Measurements from ENCODE around the gene LBHD2. TPM values are rescaled to one million over a fixed set of nuclear protein-coding genes. Genes with fewer than 3 reads are reported as not detected.

The LBHD2 gene
- total RNA-seq, 2 experiments from 2014 or later, result not detected

DNA sequence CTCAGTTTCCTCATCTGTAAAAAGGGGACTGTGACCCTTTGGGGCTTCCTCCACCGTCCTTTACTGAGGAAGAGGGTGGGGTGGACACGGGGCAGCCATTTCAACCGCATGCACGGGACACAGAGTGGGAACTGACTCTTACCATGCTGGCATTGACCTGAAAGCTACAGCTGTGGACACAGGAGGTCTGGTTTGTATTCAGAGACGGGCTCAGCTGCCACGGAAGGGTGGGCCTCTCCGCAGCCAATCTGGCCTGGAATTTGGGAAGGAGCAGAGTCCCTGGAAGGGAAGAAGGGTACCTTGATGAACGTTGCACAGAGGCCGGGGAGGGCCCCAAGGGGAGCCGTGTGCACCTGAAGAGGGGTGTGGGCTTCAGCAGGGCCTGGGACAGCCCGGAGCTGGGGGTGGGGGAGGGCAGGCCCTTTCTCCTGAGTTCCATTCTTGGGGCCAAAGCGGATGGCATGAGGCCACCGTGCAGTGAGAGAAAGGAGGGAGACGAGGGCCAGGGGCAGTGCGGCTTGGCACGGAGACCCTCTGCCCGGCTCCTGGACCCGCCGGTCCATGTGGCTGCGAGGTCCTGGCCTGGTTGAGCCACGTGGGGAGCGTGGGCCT, 53.8 kb downstream of the LBHD2 start:
- no peak for DNase-seq
- no peaks in the 10 kb centered on the region for H3K4me1 Mint-ChIP-seq
- no peaks in the 10 kb centered on the region for H3K9me3 Mint-ChIP-seq
- ATAC-seq (ENCODE audit: low read depth), result no peak
- H3K27me3 Mint-ChIP-seq, result peaks cover 4% of the 10 kb centered on the region
- H3K27ac Mint-ChIP-seq, result no peak overlapping the region
- no peaks in the 10 kb centered on the region for H3K36me3 Mint-ChIP-seq
- POLR2A ChIA-PET, result no interaction called here
- no peak overlapping the region for H3K4me3 Mint-ChIP-seq

DNA sequence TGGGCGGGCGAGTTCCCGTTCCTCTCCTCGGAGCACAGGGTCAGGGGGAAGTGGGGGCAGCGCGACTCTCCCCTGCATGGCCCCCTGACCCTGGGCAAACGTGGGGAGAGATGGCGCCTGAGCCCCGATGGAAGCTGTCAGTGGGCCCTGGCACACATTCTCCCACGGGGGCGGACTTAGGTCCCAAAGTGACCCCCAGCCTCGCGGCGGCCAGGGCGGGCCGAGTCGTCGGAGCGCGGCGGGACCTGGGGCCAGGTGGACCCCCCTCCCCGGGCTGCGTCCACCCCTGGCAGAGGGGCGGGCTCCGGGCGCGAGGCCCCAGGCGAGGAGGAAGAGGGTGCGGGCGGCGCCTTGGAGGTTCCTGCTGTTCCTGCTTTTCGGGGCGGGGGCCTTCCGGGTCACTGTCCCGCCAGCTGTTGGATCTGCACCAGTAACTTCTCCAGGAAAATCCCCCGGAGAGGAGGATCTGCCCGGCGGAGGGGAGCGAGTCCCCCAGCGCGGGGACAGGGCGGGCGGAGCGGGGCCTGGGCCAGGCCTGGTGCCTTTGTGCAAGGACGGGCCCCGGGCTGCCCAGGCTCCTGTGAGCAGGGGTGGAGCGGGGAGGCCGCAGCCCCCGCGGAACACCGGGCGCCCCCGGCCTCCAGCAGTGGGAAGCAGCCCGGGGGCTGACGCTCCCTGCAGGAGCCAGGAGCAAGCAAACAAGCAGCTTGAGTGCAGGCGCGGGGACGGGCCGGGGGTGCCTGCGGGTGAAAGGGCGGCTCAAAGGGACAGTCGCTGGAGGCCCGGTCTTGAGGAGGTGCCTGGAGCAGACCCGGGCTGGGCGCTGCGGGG, 54.5 kb downstream of the LBHD2 start:
- peaks cover 4% of the 10 kb centered on the region for H3K27me3 Mint-ChIP-seq
- H3K36me3 Mint-ChIP-seq, result no peaks in the 10 kb centered on the region
- DNase-seq (no peak), ATAC-seq (ENCODE audit: low read depth) (no peak)
- H3K4me1 Mint-ChIP-seq, result no peaks in the 10 kb centered on the region
- no peak overlapping the region for H3K4me3 Mint-ChIP-seq
- H3K27ac Mint-ChIP-seq, result no peak overlapping the region
- no peaks in the 10 kb centered on the region for H3K9me3 Mint-ChIP-seq
- POLR2A ChIA-PET, result no interaction called here

DNA sequence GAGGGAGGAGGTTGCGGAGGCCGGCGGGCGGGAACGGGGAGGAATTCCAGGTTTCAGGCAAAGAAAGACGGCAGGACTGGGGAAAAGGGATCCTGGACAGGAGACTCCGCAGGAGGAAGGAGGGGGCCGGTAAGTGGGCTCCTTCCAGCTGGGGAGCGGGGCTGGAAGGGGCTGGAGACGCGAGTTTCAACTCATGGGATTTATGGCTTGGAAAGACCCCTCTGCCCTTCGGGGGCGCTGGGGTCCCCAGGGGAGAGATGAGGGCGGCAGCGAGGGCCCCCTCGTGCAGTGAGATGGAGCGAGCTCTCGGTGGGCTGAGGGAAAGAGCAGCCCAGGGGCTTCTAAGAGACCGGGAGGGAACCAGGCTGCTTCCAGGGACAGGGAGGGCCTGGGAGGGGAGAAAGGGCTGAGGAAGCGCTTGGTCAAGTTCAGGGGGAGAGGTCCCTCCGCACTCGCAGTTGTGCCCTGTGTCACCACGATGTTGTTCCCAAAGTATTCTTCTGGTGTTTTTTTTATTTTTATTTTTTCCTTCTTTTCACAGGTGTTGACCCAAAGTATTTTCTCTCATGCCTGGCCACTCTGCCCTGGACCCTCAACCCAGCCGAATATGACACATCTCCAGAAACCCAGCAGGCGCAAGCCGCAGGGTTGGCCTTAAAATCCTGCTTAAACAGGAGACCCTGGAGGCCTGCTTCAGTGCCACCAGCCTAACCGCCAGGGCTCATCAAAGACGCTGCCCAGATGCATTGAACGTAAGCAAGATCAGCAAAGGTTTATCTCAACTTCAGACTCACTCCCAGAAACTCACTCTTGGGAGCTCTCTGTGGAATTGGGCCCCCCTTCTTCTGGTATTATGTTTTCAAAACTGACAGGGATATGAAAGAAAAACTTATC, 55.4 kb downstream of the LBHD2 start:
- ATAC-seq (ENCODE audit: low read depth), result no peak
- Mint-ChIP-seq H3K27me3 (peaks cover 4% of the 10 kb centered on the region), H3K9me3 (no peaks in the 10 kb centered on the region), H3K4me3 (no peak overlapping the region), H3K27ac (no peak overlapping the region), H3K36me3 (no peaks in the 10 kb centered on the region), H3K4me1 (no peaks in the 10 kb centered on the region)
- no peak for DNase-seq
- POLR2A ChIA-PET, result no interaction called here

Other genes starting within 250 kb of the LBHD2 start
- gene AMN, start 161.5 kb upstream of the LBHD2 start, total RNA-seq, result 1 to 10 TPM; 2.5 to 2.9 TPM
- gene CDC42BPB, start 26.7 kb upstream of the LBHD2 start, total RNA-seq, result 1 to 10 TPM; 1.1 TPM
- gene EXOC3L4, start 10.5 kb downstream of the LBHD2 start, total RNA-seq, result not detected
- gene TNFAIP2, start 39.3 kb downstream of the LBHD2 start, total RNA-seq, result 1 to 10 TPM; 3.0 TPM